Mucosa of gallbladder (tissue), 1 donor: ENCODE measurements around the gene LRP3. TPM values are rescaled to one million over a fixed set of nuclear protein-coding genes. Genes with fewer than 3 reads are reported as not detected.
"Not testable (repeated sequence)": the region's sequence is repeated elsewhere in the genome, so short reads cannot be mapped to it uniquely, and the experiment has no call there.

Experiments used
- DNase-seq: peaks from one replicate; pipeline ENCODE4 v3.0.0-alpha.2; 2020; ENCODE audit warnings: low spot score
- total RNA-seq: library from RNA; stranded (reverse); gene quantifications from one replicate; pipeline ENCODE4 v1.2.1, GENCODE V29; 2021
- donor health status: DM: no; HTN: no; CAD: no.

The LRP3 gene
- total RNA-seq, 1 donor from 2014 or later, result 25.7 TPM

GRCh38 chr19:33201886-33202545 lies 7.9 kb downstream of the LRP3 start:
- DNase-seq, result no peak

- no peak for DNase-seq
Measured at GRCh38 chr19:33202546-33203507, 8.7 kb downstream of the LRP3 start.

DNA sequence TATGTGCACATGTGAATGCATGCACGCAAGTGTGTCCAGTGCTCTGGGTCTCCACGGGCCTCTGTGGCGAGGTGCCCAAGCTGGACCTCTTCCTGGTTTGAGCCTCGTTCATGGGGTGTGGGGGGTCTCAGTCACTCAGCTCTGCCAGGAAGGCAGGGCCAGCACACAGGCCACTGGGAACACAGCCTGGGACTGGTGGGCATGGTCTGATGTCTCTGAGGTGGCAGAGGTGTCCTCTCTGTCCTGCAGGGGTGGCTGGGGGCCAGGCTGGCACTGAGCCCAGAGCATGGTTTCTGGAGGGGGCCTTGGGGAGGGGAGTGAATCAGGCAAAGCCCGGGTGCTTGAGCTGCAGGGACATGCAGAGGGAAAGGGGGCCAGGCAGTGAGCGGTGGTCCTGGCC lies 9.4 kb downstream of the LRP3 start:
- DNase-seq, result no peak

DNA sequence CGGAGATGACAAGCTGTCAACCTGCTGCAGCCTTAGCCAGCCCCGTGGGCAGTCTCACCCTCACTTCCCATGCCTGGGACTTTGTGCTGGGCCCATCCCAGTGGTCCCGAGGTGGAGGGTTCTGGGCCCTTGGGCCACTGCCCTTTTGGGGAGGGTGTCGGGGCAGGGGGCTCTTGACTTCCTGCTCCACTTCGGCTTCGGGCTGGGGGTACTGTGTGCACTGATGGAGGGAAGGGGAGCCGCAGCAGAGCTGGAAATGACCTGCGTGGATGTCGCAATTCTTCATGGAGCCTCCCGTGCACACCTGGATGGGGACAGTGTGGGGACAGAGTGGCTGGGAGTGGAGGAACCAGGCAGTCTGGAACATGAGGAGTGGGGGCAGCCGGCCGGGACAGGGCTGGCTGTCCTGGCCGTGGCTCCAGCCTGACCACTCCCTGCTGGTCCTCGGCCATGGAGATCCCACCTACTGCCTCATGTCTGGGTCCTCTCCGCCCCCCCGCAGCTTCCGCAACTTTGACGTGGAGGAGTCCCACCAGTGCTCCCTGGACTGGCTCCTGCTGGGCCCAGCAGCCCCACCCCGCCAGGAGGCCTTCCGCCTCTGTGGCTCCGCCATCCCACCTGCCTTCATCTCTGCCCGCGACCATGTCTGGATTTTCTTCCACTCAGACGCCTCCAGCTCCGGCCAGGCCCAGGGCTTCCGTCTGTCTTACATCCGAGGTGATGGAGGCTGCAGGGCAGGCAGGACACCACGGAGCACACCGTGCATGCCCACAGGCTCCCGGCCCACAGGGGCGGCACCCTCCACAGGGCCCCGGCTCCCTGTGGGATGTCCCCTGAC lies 10.2 kb downstream of the LRP3 start:
- no peak for DNase-seq

GRCh38 chr19:33205110-33205509 lies 11.0 kb downstream of the LRP3 start:
- no peak for DNase-seq

DNA sequence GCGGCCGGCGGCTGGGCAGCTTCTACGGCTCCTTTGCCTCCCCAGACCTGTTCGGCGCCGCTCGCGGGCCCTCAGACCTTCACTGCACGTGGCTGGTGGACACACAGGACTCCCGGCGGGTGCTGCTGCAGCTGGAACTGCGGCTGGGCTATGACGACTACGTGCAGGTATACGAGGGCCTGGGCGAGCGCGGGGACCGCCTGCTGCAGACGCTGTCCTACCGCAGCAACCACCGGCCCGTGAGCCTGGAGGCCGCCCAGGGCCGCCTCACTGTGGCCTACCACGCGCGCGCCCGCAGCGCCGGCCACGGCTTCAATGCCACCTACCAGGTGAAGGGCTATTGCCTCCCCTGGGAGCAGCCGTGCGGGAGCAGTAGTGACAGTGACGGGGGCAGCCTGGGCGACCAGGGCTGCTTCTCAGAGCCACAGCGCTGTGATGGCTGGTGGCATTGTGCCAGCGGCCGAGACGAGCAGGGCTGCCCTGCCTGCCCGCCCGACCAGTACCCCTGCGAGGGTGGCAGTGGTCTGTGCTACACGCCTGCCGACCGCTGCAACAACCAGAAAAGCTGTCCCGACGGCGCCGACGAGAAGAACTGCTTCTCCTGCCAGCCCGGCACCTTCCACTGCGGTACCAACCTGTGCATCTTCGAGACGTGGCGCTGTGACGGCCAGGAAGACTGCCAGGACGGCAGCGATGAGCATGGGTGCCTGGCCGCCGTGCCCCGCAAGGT lies 11.6 kb downstream of the LRP3 start:
- no peak for DNase-seq

DNA sequence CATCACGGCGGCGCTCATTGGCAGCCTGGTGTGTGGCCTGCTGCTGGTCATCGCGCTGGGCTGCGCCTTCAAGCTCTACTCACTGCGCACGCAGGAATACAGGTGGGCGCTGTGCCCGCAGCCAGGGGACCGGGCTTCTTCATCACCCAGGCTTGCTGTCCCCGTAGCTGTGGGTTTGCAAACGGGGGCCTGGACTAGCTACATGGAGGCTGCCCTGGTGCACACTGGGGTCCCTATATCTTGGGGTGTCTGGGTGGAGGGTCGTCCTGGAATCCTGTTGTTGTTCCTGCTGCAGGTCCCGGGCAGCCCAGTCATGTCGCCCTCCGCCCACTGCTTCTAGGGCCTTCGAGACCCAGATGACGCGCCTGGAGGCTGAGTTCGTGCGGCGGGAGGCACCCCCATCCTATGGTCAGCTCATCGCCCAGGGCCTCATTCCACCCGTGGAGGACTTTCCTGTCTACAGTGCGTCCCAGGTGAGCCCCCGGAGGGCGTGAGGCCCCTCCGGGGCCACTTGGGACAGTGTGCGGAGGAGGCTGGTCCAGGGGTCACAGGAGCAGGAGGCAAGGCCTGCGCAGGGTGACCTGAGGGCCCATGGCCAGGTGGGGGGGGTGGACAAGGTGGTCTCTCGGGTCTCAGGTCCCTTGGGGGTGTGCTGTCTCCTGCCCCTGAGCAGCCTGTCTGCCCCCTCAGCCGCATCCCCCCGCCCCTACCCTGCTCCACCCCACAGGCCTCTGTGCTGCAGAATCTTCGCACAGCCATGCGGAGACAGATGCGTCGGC lies 12.3 kb downstream of the LRP3 start:
- DNase-seq, result no peak

DNA sequence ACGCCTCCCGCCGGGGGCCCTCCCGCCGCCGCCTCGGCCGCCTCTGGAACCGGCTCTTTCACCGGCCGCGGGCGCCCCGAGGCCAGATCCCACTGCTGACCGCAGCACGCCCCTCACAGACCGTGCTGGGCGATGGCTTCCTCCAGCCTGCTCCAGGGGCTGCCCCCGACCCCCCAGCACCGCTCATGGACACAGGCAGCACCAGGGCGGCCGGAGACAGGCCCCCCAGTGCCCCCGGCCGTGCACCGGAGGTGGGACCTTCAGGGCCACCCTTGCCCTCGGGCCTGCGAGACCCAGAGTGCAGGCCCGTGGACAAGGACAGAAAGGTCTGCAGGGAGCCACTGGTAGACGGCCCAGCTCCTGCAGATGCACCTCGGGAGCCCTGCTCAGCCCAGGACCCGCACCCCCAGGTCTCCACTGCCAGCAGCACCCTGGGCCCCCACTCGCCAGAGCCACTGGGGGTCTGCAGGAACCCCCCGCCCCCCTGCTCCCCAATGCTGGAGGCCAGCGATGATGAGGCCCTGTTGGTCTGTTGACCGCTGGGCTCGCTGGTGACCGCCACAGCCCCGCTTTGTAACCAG lies 13.0 kb downstream of the LRP3 start:
- no peak for DNase-seq

DNA sequence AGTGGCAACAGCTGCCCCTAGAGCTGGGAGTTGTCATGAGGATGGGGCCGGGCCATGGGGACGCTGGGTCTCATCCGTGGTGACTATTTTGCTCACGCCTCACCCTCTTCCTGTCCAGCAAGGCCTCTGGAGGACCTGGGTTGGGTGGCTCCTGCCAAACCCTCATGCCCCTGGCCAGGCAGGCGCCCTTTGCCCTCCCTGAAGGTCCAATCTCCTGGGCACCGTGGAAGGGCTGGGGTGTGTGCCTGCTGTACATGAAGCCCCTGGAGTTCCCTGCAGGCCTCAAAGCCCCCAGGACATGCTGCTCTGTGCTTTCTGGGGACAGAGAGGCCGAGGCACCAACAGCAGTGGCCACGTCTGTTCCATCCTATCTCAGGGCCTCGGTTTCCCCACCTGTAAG lies 13.8 kb downstream of the LRP3 start:
- DNase-seq, result no peak

GRCh38 chr19:33208371-33208895 lies 14.3 kb downstream of the LRP3 start:
- no peak for DNase-seq

GRCh38 chr19:33208904-33209849 lies 15.0 kb downstream of the LRP3 start:
- DNase-seq, result no peak

DNA sequence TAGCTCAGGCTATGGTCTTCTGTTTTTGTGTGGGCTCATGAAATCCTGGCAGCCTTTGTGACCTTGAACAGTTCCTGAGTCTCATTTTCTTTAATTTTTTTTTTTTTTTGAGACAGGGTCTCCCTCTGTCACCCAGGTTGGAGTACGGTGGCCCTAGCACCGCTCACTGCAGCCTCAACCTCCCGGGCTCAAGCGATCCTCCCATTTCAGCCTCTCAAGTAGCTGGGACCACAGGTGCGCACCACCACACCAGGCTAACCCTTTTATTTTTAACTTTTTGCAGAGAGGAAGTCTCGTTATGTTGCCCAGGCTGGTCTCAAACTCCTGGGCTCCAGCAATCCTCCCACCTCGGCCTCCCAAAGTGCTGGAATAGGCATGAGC lies 15.7 kb downstream of the LRP3 start:
- DNase-seq, result not testable (repeated sequence)

- no peak for DNase-seq
Measured at GRCh38 chr19:33210266-33210940, 16.3 kb downstream of the LRP3 start.

GRCh38 chr19:33211794-33212435 lies 17.8 kb downstream of the LRP3 start:
- DNase-seq, result no peak

DNA sequence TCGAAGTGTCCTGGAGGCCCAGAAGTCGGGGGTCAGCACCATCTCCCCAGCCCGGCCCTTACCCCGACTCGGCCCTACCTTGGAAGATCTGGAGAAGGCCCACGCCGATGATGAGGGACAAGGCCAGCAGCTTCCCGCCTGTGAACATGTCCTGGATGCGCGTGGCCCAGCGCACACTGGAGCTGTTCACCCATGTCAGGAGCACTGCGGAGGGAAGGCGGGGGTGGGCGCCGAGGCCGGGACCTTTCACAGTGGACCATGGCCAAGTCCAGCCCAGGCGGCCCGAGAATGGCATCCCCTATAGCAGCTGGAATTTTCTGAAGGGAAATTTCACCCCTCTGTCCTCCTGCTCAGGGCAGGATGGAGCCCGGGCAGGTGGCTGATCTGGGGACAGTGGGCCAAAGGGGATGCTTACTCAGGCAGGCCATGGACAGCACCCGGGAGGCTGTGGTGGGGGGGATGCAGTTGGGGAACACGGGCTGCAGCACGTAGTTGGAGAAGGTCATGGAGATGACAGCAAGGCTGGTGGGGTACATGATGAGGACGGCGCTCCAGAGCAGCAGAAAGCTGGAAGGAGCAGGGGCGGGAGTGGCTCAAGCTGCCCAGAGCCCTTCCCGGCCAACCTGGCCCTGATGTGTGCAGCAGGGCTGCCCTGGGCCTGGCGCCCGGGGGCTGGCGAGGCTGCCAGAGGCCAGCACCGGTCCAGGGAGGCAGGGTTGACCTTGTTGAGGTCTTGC lies 18.5 kb downstream of the LRP3 start:
- no peak for DNase-seq

GRCh38 chr19:33214596-33214995 lies 20.5 kb downstream of the LRP3 start:
- DNase-seq, result no peak
